ENCODE measurements around the gene FTCDNL1. TPM values are rescaled to one million over a fixed set of nuclear protein-coding genes. Genes with fewer than 3 reads are reported as not detected.

FTCDNL1 gene
- total RNA-seq, 2 experiments from 2014 or later, result 3.8 to 5.2 TPM

GRCh38 chr2:199836943-199837342 is 14.0 kb downstream of the FTCDNL1 start:
- Mint-ChIP-seq H3K27ac (no peak overlapping the region), H3K4me3 (no peak overlapping the region), H3K9me3 (no peaks in the 10 kb centered on the region), H3K4me1 (ENCODE audit: low read depth) (no peaks in the 10 kb centered on the region), H3K36me3 (ENCODE audit: low read depth) (peaks cover 18% of the 10 kb centered on the region), H3K27me3 (ENCODE audit: low read depth) (no peaks in the 10 kb centered on the region)
- DNase-seq, result no peak
- intact Hi-C loops (cut with micrococcal nuclease), result no loop called here
- CTCF ChIA-PET, result no interaction called here

- Mint-ChIP-seq H3K27me3 (ENCODE audit: low read depth) (no peaks in the 10 kb centered on the region), H3K27ac (no peak overlapping the region), H3K4me1 (ENCODE audit: low read depth) (no peaks in the 10 kb centered on the region), H3K36me3 (ENCODE audit: low read depth) (peaks cover 10% of the 10 kb centered on the region), H3K9me3 (no peaks in the 10 kb centered on the region), H3K4me3 (no peak overlapping the region)
- CTCF ChIA-PET, result no interaction called here
- intact Hi-C loops (cut with micrococcal nuclease), result no loop called here
- DNase-seq, result no peak
Measured at GRCh38 chr2:199833525-199833924, 17.5 kb downstream of the FTCDNL1 start.

DNA sequence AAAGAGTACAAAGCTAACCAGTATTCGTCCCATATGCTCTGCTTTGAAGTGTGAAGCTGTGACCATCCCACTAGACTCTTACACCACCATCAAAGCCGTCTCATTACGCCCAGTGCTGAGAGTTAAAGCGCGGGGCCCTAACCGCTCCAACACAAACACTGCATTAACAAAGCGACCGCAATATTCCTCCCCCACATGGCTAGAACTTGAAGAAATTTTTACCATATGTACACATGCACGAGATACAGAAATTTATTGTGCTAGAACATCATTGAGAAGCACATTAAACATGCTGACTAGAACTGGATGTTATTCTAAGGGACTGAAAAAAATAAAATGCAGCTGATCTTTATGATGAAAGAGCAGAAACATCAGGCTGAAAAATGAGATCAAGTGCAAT is 20.5 kb downstream of the FTCDNL1 start:
- Mint-ChIP-seq H3K27ac (no peak overlapping the region), H3K4me1 (ENCODE audit: low read depth) (no peaks in the 10 kb centered on the region)
- CTCF ChIA-PET, result interaction anchor here (0.5 to 0.6 kb wide), 2 partner anchors 20 to 108 kb away, joined by 3 read pairs; no protein-coding TSS in a partner anchor

DNA sequence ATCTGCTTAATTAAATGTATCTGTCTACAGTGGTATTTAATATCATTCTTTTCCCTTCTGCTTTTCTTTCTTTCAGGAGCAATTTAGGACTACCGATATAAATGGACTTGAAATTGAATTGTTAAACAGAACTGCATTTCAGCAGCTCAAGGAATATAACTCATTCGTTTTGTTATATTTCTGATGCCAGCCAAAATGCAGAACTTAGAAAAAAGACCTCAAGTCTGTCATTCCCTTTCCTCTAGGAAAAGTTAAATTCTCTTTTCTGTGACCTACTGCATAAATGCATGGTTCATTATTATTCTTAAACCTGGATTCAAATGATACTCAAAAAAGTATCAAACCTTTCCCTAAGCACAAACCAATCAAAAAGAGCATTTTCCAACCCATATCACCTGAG is 21.4 kb downstream of the FTCDNL1 start:
- no peak overlapping the region for H3K27ac Mint-ChIP-seq
- H3K4me3 Mint-ChIP-seq, result no peak overlapping the region
- H3K27me3 Mint-ChIP-seq (ENCODE audit: low read depth), result no peaks in the 10 kb centered on the region
- H3K9me3 Mint-ChIP-seq, result no peaks in the 10 kb centered on the region
- intact Hi-C loops (cut with micrococcal nuclease), result no loop called here
- no peaks in the 10 kb centered on the region for H3K4me1 Mint-ChIP-seq (ENCODE audit: low read depth)
- H3K36me3 Mint-ChIP-seq (ENCODE audit: low read depth), result peaks cover 5% of the 10 kb centered on the region
- DNase-seq, result no peak
- CTCF ChIA-PET, result interaction anchor here (0.5 to 1.3 kb wide), 4 partner anchors 11 to 496 kb away, joined by 3 to 4 read pairs (median 3); no protein-coding TSS in a partner anchor

More for the DNA sequence above, 20.5 kb downstream of the FTCDNL1 start:
- H3K27me3 Mint-ChIP-seq (ENCODE audit: low read depth), result no peaks in the 10 kb centered on the region
- no peaks in the 10 kb centered on the region for H3K9me3 Mint-ChIP-seq
- intact Hi-C loops (cut with micrococcal nuclease), result no loop called here
- no peak overlapping the region for H3K4me3 Mint-ChIP-seq
- DNase-seq, result no peak
- H3K36me3 Mint-ChIP-seq (ENCODE audit: low read depth), result peaks cover 6% of the 10 kb centered on the region

DNA sequence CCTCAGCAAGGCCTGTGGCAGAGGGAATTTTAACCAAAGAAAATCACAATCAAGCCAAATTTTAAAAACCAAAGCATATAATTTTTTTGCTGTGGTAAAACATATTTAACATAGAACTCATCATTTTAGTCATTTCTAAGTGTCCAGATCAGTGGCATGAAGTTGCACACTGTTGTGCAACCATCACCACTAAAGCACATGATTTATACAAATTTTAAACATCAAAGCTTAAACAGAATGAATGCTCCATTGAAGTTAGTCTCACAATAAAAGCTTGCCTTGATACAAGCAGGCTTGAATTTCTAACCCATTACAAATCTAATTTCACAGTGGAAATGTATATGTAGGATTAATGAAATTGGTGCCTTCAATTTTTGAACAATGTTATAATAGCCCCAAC is 31.2 kb downstream of the FTCDNL1 start:
- intact Hi-C loops (cut with micrococcal nuclease), result no loop called here
- H3K9me3 Mint-ChIP-seq, result no peaks in the 10 kb centered on the region
- no peak overlapping the region for H3K4me3 Mint-ChIP-seq
- CTCF ChIA-PET, result no interaction called here
- no peaks in the 10 kb centered on the region for H3K27me3 Mint-ChIP-seq (ENCODE audit: low read depth)
- H3K27ac Mint-ChIP-seq, result no peak overlapping the region
- H3K36me3 Mint-ChIP-seq (ENCODE audit: low read depth), result no peaks in the 10 kb centered on the region
- DNase-seq, result no peak
- no peaks in the 10 kb centered on the region for H3K4me1 Mint-ChIP-seq (ENCODE audit: low read depth)

GRCh38 chr2:199818754-199819153 is 32.2 kb downstream of the FTCDNL1 start:
- H3K36me3 Mint-ChIP-seq (ENCODE audit: low read depth), result no peaks in the 10 kb centered on the region
- intact Hi-C loops (cut with micrococcal nuclease), result no loop called here
- H3K4me3 Mint-ChIP-seq, result no peak overlapping the region
- CTCF ChIA-PET, result no interaction called here
- H3K27me3 Mint-ChIP-seq (ENCODE audit: low read depth), result no peaks in the 10 kb centered on the region
- H3K9me3 Mint-ChIP-seq, result no peaks in the 10 kb centered on the region
- H3K27ac Mint-ChIP-seq, result no peak overlapping the region
- DNase-seq, result no peak
- H3K4me1 Mint-ChIP-seq (ENCODE audit: low read depth), result no peaks in the 10 kb centered on the region

GRCh38 chr2:199818026-199818425 is 33.0 kb downstream of the FTCDNL1 start:
- Mint-ChIP-seq H3K4me3 (no peak overlapping the region), H3K4me1 (ENCODE audit: low read depth) (no peaks in the 10 kb centered on the region), H3K27ac (no peak overlapping the region), H3K27me3 (ENCODE audit: low read depth) (no peaks in the 10 kb centered on the region), H3K9me3 (no peaks in the 10 kb centered on the region), H3K36me3 (ENCODE audit: low read depth) (no peaks in the 10 kb centered on the region)
- intact Hi-C loops (cut with micrococcal nuclease), result no loop called here
- DNase-seq, result no peak
- CTCF ChIA-PET, result no interaction called here

- Mint-ChIP-seq H3K9me3 (no peaks in the 10 kb centered on the region), H3K4me3 (no peak overlapping the region), H3K27ac (no peak overlapping the region), H3K27me3 (ENCODE audit: low read depth) (no peaks in the 10 kb centered on the region), H3K4me1 (ENCODE audit: low read depth) (no peaks in the 10 kb centered on the region), H3K36me3 (ENCODE audit: low read depth) (no peaks in the 10 kb centered on the region)
- no peak for DNase-seq
- intact Hi-C loops (cut with micrococcal nuclease), result no loop called here
- CTCF ChIA-PET, result no interaction called here
Measured at GRCh38 chr2:199814817-199815211, 36.2 kb downstream of the FTCDNL1 start.

DNA sequence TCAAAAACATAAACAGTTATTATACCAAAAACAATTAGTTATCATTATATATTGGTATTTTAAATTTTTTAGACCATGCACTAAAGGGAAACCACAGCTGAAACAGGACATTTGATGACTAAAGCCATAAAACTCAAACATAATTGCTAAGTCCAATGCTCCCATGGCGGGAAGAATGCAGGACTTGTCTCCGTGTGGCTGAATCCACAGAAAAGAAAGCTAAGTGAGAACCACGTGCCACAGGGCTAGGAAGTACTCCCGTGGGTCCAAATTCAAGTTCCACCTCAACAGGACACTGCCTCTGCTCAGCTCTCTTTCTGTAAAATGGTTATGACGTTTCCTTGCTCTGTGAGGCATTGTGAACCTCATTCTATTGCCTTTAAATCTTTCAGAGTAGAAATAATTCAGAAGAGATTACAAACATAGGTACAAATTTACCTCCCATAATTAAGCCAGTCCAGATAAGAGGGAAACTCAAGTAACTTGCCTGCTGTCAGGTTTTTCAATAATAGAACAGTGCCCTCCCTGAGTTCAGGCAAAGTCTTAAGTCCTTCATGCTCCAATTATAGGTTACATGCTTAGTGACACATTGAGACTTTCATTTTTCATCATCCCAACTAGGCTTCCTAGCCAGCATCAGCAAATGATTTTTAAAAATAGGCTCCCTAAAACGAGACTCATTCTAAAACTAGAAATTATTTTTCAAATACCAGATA is 36.7 kb downstream of the FTCDNL1 start:
- Mint-ChIP-seq H3K36me3 (ENCODE audit: low read depth) (no peaks in the 10 kb centered on the region), H3K27me3 (ENCODE audit: low read depth) (no peaks in the 10 kb centered on the region), H3K27ac (no peak overlapping the region), H3K4me3 (no peak overlapping the region), H3K9me3 (no peaks in the 10 kb centered on the region), H3K4me1 (ENCODE audit: low read depth) (no peaks in the 10 kb centered on the region)
- intact Hi-C loops (cut with micrococcal nuclease), result no loop called here
- DNase-seq, result no peak
- CTCF ChIA-PET, result no interaction called here

DNA sequence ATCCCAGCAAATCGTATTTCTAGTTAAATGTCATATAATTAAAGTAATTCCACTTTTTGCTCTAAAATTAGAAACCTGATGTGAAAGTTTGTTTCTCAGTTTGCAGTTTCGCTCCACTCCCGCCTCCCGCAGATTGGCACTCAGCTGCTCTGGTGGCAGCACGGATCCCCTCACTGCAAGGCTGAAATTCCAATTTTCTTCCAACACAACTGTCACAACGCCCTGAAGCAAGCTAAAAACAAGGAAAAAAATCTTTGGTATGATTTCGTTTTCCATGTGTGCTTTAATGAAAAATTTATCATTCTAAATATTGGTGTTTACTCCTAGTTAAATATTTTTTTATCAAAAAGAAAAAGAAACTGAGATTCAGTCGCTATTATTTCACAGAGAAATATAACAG is 38.5 kb downstream of the FTCDNL1 start:
- CTCF ChIA-PET, result no interaction called here
- H3K9me3 Mint-ChIP-seq, result peaks cover 2% of the 10 kb centered on the region
- H3K4me1 Mint-ChIP-seq (ENCODE audit: low read depth), result no peaks in the 10 kb centered on the region
- no peak for DNase-seq
- no peaks in the 10 kb centered on the region for H3K27me3 Mint-ChIP-seq (ENCODE audit: low read depth)
- no peak overlapping the region for H3K27ac Mint-ChIP-seq
- H3K4me3 Mint-ChIP-seq, result no peak overlapping the region
- intact Hi-C loops (cut with micrococcal nuclease), result no loop called here
- H3K36me3 Mint-ChIP-seq (ENCODE audit: low read depth), result peaks cover 3% of the 10 kb centered on the region

GRCh38 chr2:199811346-199811745 is 39.6 kb downstream of the FTCDNL1 start:
- H3K27me3 Mint-ChIP-seq (ENCODE audit: low read depth), result no peaks in the 10 kb centered on the region
- no peak overlapping the region for H3K27ac Mint-ChIP-seq
- H3K4me1 Mint-ChIP-seq (ENCODE audit: low read depth), result no peaks in the 10 kb centered on the region
- peaks cover 3% of the 10 kb centered on the region for H3K36me3 Mint-ChIP-seq (ENCODE audit: low read depth)
- peaks cover 2% of the 10 kb centered on the region for H3K9me3 Mint-ChIP-seq
- CTCF ChIA-PET, result interaction anchor here (0.6 kb wide), 1 partner anchor 497 kb away, joined by 3 read pairs; no protein-coding TSS in a partner anchor
- no peak overlapping the region for H3K4me3 Mint-ChIP-seq
- intact Hi-C loops (cut with micrococcal nuclease), result no loop called here
- DNase-seq, result no peak

- Mint-ChIP-seq H3K9me3 (peaks cover 2% of the 10 kb centered on the region), H3K4me1 (ENCODE audit: low read depth) (no peaks in the 10 kb centered on the region), H3K36me3 (ENCODE audit: low read depth) (peaks cover 3% of the 10 kb centered on the region), H3K27ac (no peak overlapping the region), H3K4me3 (no peak overlapping the region), H3K27me3 (ENCODE audit: low read depth) (no peaks in the 10 kb centered on the region)
- DNase-seq, result no peak
- intact Hi-C loops (cut with micrococcal nuclease), result no loop called here
- CTCF ChIA-PET, result interaction anchor here (0.6 kb wide), 1 partner anchor 19 kb away, joined by 3 read pairs; no protein-coding TSS in a partner anchor
Measured at GRCh38 chr2:199810422-199811171, 40.4 kb downstream of the FTCDNL1 start.

GRCh38 chr2:199807966-199808365 is 43.0 kb downstream of the FTCDNL1 start:
- CTCF ChIA-PET, result interaction anchor here (0.5 kb wide), 1 partner anchor 66 kb away, joined by 4 read pairs; no protein-coding TSS in a partner anchor
- DNase-seq, result no peak
- Mint-ChIP-seq H3K9me3 (peaks cover 2% of the 10 kb centered on the region), H3K27ac (no peak overlapping the region), H3K36me3 (ENCODE audit: low read depth) (peaks cover 3% of the 10 kb centered on the region), H3K27me3 (ENCODE audit: low read depth) (no peaks in the 10 kb centered on the region), H3K4me3 (no peak overlapping the region), H3K4me1 (ENCODE audit: low read depth) (no peaks in the 10 kb centered on the region)
- intact Hi-C loops (cut with micrococcal nuclease), result no loop called here
